Measurements from ENCODE around the gene WDR83.

WDR83 gene

DNA sequence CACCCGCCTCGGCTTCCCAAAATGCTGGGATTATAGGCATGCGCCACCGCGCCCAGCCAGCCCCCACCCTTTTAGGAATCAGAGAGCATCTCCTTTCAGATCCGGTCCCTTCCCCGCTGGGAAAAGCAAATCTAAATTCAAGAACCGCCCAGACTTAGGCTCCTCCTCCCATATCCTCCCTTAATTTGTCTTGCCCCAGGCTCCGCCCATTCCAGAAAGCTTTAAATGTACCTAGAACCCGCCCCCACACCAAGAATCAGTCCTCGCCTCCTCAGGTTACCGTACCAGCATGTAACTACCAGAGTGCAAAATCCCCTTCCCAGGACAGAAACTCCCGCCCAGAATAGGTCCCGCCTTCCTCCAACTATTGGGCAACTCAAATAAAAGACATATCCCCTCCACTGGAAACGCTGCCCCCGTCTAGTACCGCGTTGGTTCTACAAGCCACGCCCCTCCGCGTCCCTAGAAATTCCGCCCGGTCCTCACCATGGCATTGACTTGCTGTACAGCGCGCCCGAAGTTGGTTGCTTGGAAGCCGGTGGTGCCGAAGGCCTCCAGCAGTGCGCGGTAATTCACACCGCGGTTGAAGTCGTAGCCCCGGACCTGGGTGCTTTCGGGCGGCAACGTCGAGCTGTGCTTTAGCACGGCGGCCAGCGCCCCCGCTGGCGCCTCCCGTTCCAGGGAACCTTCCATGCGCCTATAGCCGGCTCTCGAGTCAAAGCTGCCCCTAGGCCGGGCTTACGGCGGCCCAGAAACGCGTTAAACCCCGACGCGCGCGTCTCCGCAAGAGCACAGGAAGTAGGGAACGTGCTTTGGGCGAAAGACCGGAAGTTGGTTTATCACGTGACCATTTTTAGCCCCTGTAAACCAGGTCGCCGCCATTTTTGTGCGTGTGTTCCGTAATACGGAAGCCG is 14.7 kb downstream of the WDR83 start, which contains the start of gene DHPS (continued):
- TF ChIP-seq, protein P1, sequence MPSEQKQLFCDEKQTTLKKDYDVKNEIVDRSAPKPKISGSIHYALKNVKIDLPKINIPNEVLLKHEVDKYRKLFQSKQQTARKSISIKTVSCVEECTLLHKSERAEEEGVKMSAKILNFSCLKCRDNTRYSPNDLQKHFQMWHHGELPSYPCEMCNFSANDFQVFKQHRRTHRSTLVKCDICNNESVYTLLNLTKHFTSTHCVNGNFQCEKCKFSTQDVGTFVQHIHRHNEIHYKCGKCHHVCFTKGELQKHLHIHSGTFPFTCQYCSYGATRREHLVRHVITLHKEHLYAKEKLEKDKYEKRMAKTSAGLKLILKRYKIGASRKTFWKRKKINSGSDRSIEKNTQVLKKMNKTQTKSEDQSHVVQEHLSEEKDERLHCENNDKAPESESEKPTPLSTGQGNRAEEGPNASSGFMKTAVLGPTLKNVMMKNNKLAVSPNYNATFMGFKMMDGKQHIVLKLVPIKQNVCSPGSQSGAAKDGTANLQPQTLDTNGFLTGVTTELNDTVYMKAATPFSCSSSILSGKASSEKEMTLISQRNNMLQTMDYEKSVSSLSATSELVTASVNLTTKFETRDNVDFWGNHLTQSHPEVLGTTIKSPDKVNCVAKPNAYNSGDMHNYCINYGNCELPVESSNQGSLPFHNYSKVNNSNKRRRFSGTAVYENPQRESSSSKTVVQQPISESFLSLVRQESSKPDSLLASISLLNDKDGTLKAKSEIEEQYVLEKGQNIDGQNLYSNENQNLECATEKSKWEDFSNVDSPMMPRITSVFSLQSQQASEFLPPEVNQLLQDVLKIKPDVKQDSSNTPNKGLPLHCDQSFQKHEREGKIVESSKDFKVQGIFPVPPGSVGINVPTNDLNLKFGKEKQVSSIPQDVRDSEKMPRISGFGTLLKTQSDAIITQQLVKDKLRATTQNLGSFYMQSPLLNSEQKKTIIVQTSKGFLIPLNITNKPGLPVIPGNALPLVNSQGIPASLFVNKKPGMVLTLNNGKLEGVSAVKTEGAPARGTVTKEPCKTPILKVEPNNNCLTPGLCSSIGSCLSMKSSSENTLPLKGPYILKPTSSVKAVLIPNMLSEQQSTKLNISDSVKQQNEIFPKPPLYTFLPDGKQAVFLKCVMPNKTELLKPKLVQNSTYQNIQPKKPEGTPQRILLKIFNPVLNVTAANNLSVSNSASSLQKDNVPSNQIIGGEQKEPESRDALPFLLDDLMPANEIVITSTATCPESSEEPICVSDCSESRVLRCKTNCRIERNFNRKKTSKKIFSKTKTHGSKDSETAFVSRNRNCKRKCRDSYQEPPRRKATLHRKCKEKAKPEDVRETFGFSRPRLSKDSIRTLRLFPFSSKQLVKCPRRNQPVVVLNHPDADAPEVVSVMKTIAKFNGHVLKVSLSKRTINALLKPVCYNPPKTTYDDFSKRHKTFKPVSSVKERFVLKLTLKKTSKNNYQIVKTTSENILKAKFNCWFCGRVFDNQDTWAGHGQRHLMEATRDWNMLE (tag by site-specific recombination; conservative IDR thresholded peaks at IDR 0.05; ENCODE audit: low read depth) = peak; percentile 91
- TF ChIP-seq ZNF555 (tag by site-specific recombination; conservative IDR thresholded peaks at IDR 0.05) (no peak), HOXC10 (CRISPR knock-in tag; IDR thresholded peaks at IDR 0.05) (no peak), ZNF423 (tag by site-specific recombination; IDR thresholded peaks at IDR 0.05) (no peak), ZNF266 (tag by site-specific recombination; IDR thresholded peaks at IDR 0.05; ENCODE audit: low read depth) (no peak), SETDB1 (IDR thresholded peaks at IDR 0.05; ENCODE audit: insufficient read length, low read length) (no peak), ZNF48 (tag by site-specific recombination; IDR thresholded peaks at IDR 0.05) (no peak), ZNF670 (tag by site-specific recombination; IDR thresholded peaks at IDR 0.05; ENCODE audit: low read depth) (no peak), ZNF2 (tag by site-specific recombination; IDR thresholded peaks at IDR 0.05) (peak; percentile 95), KLF9 (tag by site-specific recombination; IDR thresholded peaks at IDR 0.05; ENCODE audit: low read depth) (peak; percentile 88), YY2 (tag by site-specific recombination; IDR thresholded peaks at IDR 0.05) (peak; percentile 91), ZNF433 (tag by site-specific recombination; IDR thresholded peaks at IDR 0.05; ENCODE audit: low read depth) (no peak), REST (tag by site-specific recombination; IDR thresholded peaks at IDR 0.05) (0 out of 2 replicates have a peak, but pooled peaks have one; percentile 47), ZNF248 (tag by site-specific recombination; IDR thresholded peaks at IDR 0.05) (no peak), ZNF311 (tag by site-specific recombination; IDR thresholded peaks at IDR 0.05; ENCODE audit: borderline replicate concordance) (no peak), ZNF654 (tag by site-specific recombination; IDR thresholded peaks at IDR 0.05; ENCODE audit: low read depth) (no peak), ZNF292 (tag by site-specific recombination; IDR thresholded peaks at IDR 0.05; ENCODE audit: borderline replicate concordance, low read depth) (no peak), ZNF837 (tag by site-specific recombination; IDR thresholded peaks at IDR 0.05) (peak; percentile 25; the same call in 1 of the 2 replicates), ZNF776 (tag by site-specific recombination; IDR thresholded peaks at IDR 0.05; ENCODE audit: borderline replicate concordance) (no peak), ZSCAN30 (tag by site-specific recombination; IDR thresholded peaks at IDR 0.05) (peak; percentile 87), ZNF169 (tag by site-specific recombination; IDR thresholded peaks at IDR 0.05) (no peak)
- TF ChIP-seq, protein P2, sequence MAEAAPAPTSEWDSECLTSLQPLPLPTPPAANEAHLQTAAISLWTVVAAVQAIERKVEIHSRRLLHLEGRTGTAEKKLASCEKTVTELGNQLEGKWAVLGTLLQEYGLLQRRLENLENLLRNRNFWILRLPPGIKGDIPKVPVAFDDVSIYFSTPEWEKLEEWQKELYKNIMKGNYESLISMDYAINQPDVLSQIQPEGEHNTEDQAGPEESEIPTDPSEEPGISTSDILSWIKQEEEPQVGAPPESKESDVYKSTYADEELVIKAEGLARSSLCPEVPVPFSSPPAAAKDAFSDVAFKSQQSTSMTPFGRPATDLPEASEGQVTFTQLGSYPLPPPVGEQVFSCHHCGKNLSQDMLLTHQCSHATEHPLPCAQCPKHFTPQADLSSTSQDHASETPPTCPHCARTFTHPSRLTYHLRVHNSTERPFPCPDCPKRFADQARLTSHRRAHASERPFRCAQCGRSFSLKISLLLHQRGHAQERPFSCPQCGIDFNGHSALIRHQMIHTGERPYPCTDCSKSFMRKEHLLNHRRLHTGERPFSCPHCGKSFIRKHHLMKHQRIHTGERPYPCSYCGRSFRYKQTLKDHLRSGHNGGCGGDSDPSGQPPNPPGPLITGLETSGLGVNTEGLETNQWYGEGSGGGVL (tag by site-specific recombination; IDR thresholded peaks at IDR 0.05) = peak; percentile 99
- TF ChIP-seq, protein P3, sequence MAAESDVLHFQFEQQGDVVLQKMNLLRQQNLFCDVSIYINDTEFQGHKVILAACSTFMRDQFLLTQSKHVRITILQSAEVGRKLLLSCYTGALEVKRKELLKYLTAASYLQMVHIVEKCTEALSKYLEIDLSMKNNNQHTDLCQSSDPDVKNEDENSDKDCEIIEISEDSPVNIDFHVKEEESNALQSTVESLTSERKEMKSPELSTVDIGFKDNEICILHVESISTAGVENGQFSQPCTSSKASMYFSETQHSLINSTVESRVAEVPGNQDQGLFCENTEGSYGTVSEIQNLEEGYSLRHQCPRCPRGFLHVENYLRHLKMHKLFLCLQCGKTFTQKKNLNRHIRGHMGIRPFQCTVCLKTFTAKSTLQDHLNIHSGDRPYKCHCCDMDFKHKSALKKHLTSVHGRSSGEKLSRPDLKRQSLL (tag by site-specific recombination; IDR thresholded peaks at IDR 0.05) = no peak
- TF ChIP-seq, protein P4, sequence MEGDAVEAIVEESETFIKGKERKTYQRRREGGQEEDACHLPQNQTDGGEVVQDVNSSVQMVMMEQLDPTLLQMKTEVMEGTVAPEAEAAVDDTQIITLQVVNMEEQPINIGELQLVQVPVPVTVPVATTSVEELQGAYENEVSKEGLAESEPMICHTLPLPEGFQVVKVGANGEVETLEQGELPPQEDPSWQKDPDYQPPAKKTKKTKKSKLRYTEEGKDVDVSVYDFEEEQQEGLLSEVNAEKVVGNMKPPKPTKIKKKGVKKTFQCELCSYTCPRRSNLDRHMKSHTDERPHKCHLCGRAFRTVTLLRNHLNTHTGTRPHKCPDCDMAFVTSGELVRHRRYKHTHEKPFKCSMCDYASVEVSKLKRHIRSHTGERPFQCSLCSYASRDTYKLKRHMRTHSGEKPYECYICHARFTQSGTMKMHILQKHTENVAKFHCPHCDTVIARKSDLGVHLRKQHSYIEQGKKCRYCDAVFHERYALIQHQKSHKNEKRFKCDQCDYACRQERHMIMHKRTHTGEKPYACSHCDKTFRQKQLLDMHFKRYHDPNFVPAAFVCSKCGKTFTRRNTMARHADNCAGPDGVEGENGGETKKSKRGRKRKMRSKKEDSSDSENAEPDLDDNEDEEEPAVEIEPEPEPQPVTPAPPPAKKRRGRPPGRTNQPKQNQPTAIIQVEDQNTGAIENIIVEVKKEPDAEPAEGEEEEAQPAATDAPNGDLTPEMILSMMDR (tag by site-specific recombination; IDR thresholded peaks at IDR 0.05) = peak; percentile 51; the same call in 1 of the 2 replicates

Measured in HEK293 (cell line).